NCI-H526 treated with DMSO at 0.1 percent for 48 hours (cell line): ENCODE measurements around the gene SMIM5.

ENCODE experiments used
- DNase-seq: peaks from one replicate; lab custom pipeline; 2025; lab: John Stamatoyannopoulos, UW

Gene SMIM5

GRCh38 chr17:75639771-75640555, 6.7 kb downstream of the SMIM5 start:
- no peak for DNase-seq

DNA sequence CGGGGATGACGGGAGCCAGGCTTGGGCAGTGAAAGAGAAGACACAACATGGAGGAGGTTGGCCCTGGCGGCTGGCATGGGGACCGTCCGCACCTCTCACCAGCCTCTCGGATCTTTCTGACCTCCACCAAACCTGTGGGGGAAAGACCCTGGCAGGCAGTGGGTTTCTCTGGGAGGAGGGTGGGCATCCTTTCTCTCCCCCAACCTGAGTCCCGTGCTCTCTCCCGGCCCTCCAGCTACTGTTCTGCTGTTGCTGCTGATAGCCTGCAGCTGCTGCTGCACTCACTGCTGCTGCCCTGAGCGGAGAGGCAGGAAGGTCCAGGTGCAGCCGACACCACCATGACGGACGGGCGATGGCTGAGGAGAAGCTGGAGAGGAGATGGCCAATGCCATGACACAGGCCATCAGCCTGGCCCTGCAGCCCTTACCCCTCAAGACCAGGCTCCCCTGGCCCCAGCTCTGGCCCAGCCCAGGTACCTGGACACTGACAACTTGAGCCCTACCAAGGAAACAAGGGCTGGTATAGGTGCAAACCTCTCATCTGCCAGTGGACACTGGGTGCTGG, 7.4 kb downstream of the SMIM5 start:
- no peak for DNase-seq

DNA sequence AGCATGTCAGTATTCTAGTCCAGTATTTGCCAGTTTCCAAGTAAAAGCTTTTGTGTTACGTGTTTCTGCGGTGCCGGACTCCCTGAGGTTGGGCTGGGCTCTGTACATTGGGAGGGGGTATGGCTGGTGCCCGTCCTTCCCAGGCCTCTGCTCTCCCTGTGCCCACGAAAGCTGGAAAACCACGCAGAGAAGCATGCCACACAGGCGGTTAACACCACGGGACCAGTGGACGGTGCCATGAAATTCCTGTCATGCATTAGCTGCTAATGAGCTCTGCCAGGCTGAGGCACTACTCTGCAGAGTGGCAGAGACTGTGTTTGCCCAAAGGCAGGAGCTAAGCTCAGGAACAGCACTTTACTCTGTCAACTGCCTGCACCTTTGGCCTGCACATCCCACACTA, 8.1 kb downstream of the SMIM5 start:
- DNase-seq, result no peak

- DNase-seq, result no peak
These were observed 9.0 kb downstream of the SMIM5 start for GRCh38 chr17:75642182-75642783.

DNA sequence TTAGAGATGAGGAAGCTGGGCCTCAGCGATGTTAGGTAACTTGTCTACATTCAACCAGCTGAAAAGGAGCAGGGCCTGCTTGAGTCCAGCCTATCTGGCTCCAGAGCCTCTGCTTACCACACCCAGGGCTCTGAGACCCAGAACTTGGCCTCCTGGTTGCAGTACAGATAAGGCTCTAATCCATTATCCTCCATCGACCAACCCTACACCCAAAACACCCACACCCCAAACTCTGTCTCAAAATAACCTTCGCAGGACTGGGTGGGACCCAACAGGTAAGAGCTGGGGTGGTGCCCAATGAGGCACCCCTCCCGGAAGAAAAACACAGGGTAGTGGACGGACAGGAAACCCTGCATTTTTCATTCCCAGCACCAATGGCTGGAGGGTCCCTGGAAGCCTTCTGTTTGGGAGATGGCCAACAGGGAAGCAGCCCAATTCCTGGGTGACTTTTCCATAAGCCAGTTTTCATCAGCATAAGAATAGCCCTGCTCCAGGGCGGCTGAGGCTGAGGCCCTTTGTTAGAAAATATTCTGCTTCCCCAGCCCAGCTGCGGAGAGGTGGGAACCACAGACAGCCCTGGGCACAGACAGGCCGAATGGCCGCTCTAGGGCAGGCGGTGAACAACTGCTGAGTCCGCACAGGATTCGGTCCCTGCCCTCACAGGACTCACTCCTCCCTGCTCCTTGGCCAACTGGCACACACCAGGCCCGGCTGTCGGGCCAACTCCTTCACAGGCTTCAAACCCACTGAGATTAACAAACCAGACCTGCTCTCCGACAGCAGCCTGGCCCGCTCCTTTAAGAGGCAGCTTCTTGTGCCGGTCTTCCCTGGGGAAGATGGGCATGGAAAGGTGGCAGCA, 9.8 kb downstream of the SMIM5 start:
- no peak for DNase-seq

GRCh38 chr17:75643643-75644017, 10.4 kb downstream of the SMIM5 start:
- DNase-seq, result no peak

- peak; percentile 10 for DNase-seq
These were observed 12.3 kb downstream of the SMIM5 start for GRCh38 chr17:75645501-75645888.

DNA sequence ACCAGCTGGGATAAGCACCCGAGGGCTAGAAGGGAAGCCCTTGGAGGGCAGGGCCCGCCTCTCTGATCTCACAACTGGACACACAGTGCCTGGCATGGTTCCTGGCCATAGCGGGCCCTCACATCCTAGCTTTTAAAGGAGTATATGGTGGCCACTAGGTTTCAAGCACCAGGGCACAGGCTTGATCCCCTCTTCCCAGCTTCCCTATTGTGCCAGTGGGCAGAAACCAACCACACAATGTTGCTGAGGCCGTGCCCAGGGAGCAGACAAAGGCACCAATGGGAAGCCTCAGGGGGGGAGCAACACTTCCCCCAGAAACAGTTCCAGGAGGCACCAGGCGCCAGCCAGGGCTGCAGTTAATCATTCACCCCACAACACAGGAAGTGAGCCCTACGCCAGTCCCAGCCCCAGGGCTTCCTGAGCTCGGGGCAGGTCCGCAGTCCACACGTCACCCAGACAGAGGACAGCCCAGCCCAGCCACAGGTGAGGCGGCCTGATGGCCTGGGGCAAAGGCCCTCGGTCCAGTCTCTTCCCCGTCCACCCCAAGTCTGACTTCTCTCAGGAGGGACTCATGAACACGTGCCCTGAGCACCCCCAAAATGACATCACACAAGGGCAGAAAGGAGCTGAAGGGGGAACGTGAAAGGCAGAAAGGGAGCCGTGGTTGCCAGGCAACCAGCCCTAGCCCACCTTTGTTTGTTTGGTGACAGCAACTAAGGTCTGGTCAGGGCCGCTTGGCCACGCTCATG, 12.8 kb downstream of the SMIM5 start:
- DNase-seq, result peak; percentile 6

- no peak for DNase-seq
These were observed 13.4 kb downstream of the SMIM5 start for GRCh38 chr17:75646638-75646992.

GRCh38 chr17:75647061-75647460, 13.8 kb downstream of the SMIM5 start:
- no peak for DNase-seq

GRCh38 chr17:75647921-75648320, 14.7 kb downstream of the SMIM5 start:
- DNase-seq, result no peak

- no peak for DNase-seq
These were observed 16.5 kb downstream of the SMIM5 start for GRCh38 chr17:75649687-75650086.

DNA sequence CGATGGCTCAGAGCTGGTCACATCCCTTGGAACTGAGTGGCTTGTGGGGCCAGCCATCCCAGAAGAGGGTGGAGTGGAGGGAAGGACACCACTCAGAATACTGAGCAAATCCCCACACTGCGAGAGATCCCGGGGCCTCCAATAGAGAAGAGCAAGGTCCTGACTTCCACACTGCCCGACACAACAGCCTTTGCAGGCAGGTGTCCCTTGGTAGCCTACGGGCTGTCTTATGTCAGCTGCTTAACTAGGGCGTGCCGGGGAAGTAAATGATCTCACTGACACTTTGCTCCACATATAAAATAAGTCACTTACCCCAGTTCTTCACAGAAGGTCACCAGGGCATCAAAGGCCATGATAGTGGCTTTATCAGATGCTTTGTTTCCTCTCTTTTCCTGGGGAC, 17.6 kb downstream of the SMIM5 start:
- DNase-seq, result no peak

DNA sequence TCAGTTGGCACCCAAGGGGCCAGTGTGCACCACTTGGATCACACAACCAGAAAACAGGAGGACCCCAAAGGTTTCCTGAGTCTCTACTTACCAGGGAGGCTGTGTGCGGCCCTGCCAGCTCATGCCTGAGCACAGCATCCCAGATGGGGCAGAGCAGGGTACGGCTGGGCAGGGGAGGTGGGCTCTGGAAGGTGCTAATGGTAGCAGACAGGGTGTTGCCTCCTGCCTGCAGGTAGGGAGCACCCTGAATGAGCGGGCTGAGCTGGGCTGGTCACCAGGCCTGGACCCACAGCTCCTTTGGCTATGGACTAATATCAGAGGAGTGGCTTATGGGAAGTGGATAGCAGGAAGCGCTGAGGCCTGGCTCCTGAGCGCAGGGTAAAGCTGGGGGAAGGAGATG, 19.1 kb downstream of the SMIM5 start:
- DNase-seq, result no peak

- DNase-seq, result no peak
These were observed 19.8 kb downstream of the SMIM5 start for GRCh38 chr17:75652934-75653549.

DNA sequence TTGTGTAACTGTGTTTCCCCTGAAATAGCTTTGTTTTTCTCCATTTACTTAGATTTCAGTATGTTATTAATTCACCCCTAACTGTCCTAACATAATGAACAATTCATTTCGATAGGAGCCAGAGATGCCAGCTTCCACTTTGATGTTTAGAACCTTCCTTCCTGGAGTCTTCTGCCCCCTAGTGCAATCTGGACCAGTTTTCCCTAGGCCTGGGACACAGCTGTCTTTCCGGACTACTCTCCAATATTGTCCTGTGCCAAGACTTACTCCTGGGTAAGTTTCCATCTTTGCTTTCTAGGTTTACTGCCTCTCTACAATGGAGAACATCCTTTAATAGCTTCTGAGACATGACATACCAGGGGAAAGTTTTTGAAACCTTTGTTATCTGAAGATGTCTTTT, 20.9 kb downstream of the SMIM5 start:
- no peak for DNase-seq

GRCh38 chr17:75658237-75658636, 25.0 kb downstream of the SMIM5 start:
- no peak for DNase-seq

GRCh38 chr17:75661531-75661930, 28.3 kb downstream of the SMIM5 start:
- DNase-seq, result no peak

- no peak for DNase-seq
These were observed 29.3 kb downstream of the SMIM5 start for GRCh38 chr17:75662511-75662910.

DNA sequence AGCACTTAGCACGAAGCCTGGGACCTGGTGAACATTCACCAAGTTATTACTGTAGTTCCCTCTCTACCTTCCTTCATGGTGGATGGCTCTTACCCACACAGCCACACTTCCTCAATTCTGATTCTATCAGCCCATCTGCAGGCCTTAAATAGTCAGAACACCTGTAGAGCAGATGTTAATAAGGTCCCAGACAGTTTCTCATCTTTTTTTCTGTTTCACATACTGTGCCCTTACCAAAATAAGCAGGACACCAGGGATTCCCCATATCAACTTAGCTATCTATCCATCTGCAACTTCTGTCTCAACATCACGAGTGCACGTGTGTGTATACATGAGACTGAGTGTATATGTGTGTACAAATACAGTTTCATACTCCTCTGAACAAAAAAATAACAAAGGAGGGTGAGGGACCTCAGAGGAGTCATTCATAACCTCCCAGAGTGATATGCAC, 30.9 kb downstream of the SMIM5 start:
- DNase-seq, result no peak

DNA sequence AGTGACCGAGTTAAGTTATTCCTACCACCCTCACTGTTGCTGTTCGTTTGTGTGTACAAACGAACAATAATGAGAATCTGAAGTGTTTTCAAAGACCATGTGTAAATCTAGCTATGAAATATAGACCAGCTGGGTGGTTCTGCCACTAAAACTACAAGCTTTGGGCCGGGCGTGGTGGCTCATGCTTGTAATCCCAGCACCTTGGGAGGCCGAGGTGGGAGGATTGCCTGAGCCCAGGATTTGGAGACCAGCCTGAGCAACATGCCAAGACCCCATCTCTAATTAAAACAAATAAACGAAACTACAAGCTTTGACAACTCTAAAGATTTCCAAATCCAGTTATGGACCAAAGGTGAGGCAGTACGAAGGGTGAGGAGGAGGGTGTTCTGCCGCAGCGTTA, 32.7 kb downstream of the SMIM5 start:
- no peak for DNase-seq
